Esophagus muscularis mucosa (tissue), 4 donors: ENCODE results near the gene ARMC10. TPM values are rescaled to one million over a fixed set of nuclear protein-coding genes. Genes with fewer than 3 reads are reported as not detected.

Source experiments
- DNase-seq: peaks from one replicate; pipeline ENCODE4 v3.0.0-alpha.2; 2017; ENCODE audit errors: extremely low spot score
- H3K27ac ChIP-seq, 4 donors: fragments of 200-600 bp; sonication (generic); replicated peaks in 1 of 4; 1 replicate in 3 of 4; 2 replicates in 1 of 4; pipeline ENCODE4 v1.5.1; 2016 to 2019; ENCODE audit warnings: mild to moderate bottlenecking in 1 of 4
- H3K27me3 ChIP-seq, 4 donors: fragments of 200-600 bp; sonication (generic); one replicate each; pipeline versions ENCODE4 v1.5.1 to v1.6.0; 2016 to 2019
- H3K36me3 ChIP-seq, 4 donors: fragments of 200-600 bp; sonication (generic); one replicate each; pipeline ENCODE4 v1.5.1; 2016 to 2019
- H3K4me1 ChIP-seq, 4 donors: fragments of 200-600 bp; sonication (generic); one replicate each; pipeline ENCODE4 v1.5.1; 2016 to 2019
- H3K4me3 ChIP-seq, 4 donors: fragments of 200-600 bp; sonication (generic); 1 replicate in 2 of 4; 2 replicates in 2 of 4; pipeline ENCODE4 v1.5.1; 2016 to 2019; ENCODE audit warnings: mild to moderate bottlenecking in 4 of 4, moderate library complexity in 1 of 4
- H3K9me3 ChIP-seq, 4 donors: fragments of 200-600 bp; sonication (generic); 1 replicate in 3 of 4; 2 replicates in 1 of 4; pipeline ENCODE4 v1.5.1; 2016 to 2019
- CTCF ChIP-seq, 3 experiments: fragments of 200-600 bp in 2 of 3; fragments of 450-650 bp in 1 of 3; sonication (generic) in 2 of 3; IDR thresholded peaks; one replicate each; pipeline ENCODE4 v1.5.1; 2017 to 2019; ENCODE audit warnings: antibody characterized with exemption in 3 of 3, mild to moderate bottlenecking in 2 of 3, moderate library complexity in 1 of 3
- EP300 ChIP-seq: sonication (generic); formaldehyde crosslinking; IDR thresholded peaks from one replicate; pipeline ENCODE4 v1.6.1; 2017; ENCODE audit warnings: antibody characterized with exemption
- POLR2A ChIP-seq: fragments of 450-650 bp; IDR thresholded peaks from one replicate; pipeline ENCODE4 v1.6.1; 2017; ENCODE audit warnings: antibody characterized with exemption, moderate library complexity, mild to moderate bottlenecking, low read depth
- POLR2AphosphoS5 ChIP-seq, 2 donors: sonication (generic); formaldehyde crosslinking; IDR thresholded peaks; one replicate each; pipeline ENCODE4 v1.6.1; 2017; ENCODE audit warnings: antibody characterized with exemption in 2 of 2
- WGBS: methylation state at CpG from one replicate; pipeline ENCODE4 v1.1.5; 2018; 5-methylcytosine and 5-hydroxymethylcytosine counted together
- intact Hi-C: fragments of 100-400 bp; cut with DNase I; formaldehyde crosslinking; loops from one replicate; pipeline ENCODE4 v1.15.1; 2023
- total RNA-seq, 4 donors: library from RNA; depleted of rRNA; stranded (reverse); fragments of >200 nt; gene quantifications; one replicate each; pipeline versions ENCODE4 v1.1.0 to v1.2.1, GENCODE V29; 2016

The ARMC10 gene
- total RNA-seq, 4 donors from 2014 or later = 28.8 to 41.2 (median 37.2) TPM

GRCh38 chr7:103120362-103120761 is 45.4 kb downstream of the ARMC10 start:
- peaks cover 0 to 8% (median 0%) of the 10 kb centered on the region in 4 donors for H3K4me1 ChIP-seq
- TF ChIP-seq POLR2AphosphoS5 (IDR thresholded peaks at IDR 0.05) = no peak
- no peak for TF ChIP-seq CTCF (IDR thresholded peaks at IDR 0.05)
- no peak for TF ChIP-seq POLR2A
- TF ChIP-seq EP300 = no peak
- H3K27me3 ChIP-seq = no peaks in the 10 kb centered on the region
- no peak overlapping the region for H3K27ac ChIP-seq
- H3K9me3 ChIP-seq = no peaks in the 10 kb centered on the region
- intact Hi-C loops = no loop called here
- DNase-seq = no peak
- 64% methylated on average over 1 of the region's 1 CpG for WGBS
- H3K4me3 ChIP-seq = no peak overlapping the region
- H3K36me3 ChIP-seq = peaks cover 0 to 21% (median 18%) of the 10 kb centered on the region in 4 donors

GRCh38 chr7:103121641-103122040 is 46.7 kb downstream of the ARMC10 start:
- Histone ChIP-seq H3K4me1 (peaks cover 0 to 8% (median 0%) of the 10 kb centered on the region in 4 donors), H3K27me3 (no peaks in the 10 kb centered on the region), H3K9me3 (no peaks in the 10 kb centered on the region), H3K36me3 (peaks cover 0 to 32% (median 23%) of the 10 kb centered on the region in 4 donors), H3K4me3 (no peak overlapping the region), H3K27ac (no peak overlapping the region)
- intact Hi-C loops = no loop called here
- DNase-seq = no peak
- TF ChIP-seq POLR2AphosphoS5 (IDR thresholded peaks at IDR 0.05) = no peak
- TF ChIP-seq EP300 = no peak

- no peak for DNase-seq
- no peak overlapping the region for H3K27ac ChIP-seq
- H3K4me1 ChIP-seq = peaks cover 0 to 8% (median 0%) of the 10 kb centered on the region in 4 donors
- H3K9me3 ChIP-seq = no peaks in the 10 kb centered on the region
- intact Hi-C loops = no loop called here
- TF ChIP-seq CTCF (IDR thresholded peaks at IDR 0.05) (no peak), POLR2A (no peak), POLR2AphosphoS5 (IDR thresholded peaks at IDR 0.05) (no peak), EP300 (no peak)
- peaks cover 0 to 50% (median 32%) of the 10 kb centered on the region in 4 donors for H3K36me3 ChIP-seq
- WGBS = 60% methylated on average over 3 of the region's 3 CpGs
- no peaks in the 10 kb centered on the region for H3K27me3 ChIP-seq
- no peak overlapping the region for H3K4me3 ChIP-seq
These were observed 48.6 kb downstream of the ARMC10 start for GRCh38 chr7:103123529-103123928.

GRCh38 chr7:103124429-103124979 is 49.6 kb downstream of the ARMC10 start:
- H3K9me3 ChIP-seq = no peaks in the 10 kb centered on the region
- H3K27me3 ChIP-seq = no peaks in the 10 kb centered on the region
- H3K4me3 ChIP-seq = no peak overlapping the region
- peaks cover 0 to 51% (median 32%) of the 10 kb centered on the region in 4 donors for H3K36me3 ChIP-seq
- H3K4me1 ChIP-seq = peaks cover 0 to 8% (median 1%) of the 10 kb centered on the region in 4 donors
- WGBS = 76% methylated on average over 6 of the region's 6 CpGs
- no peak overlapping the region for H3K27ac ChIP-seq
- intact Hi-C loops = no loop called here
- no peak for TF ChIP-seq EP300
- DNase-seq = no peak

GRCh38 chr7:103127006-103127405 is 52.1 kb downstream of the ARMC10 start:
- H3K4me3 ChIP-seq = no peak overlapping the region
- intact Hi-C loops = no loop called here
- peaks cover 0 to 12% (median 4%) of the 10 kb centered on the region in 4 donors for H3K4me1 ChIP-seq
- DNase-seq = no peak
- no peaks in the 10 kb centered on the region for H3K9me3 ChIP-seq
- no peak for TF ChIP-seq POLR2A
- TF ChIP-seq EP300 = no peak
- no peak for TF ChIP-seq CTCF (IDR thresholded peaks at IDR 0.05)
- H3K27ac ChIP-seq = no peak overlapping the region
- WGBS = 81% methylated on average over 2 of the region's 2 CpGs
- H3K27me3 ChIP-seq = no peaks in the 10 kb centered on the region
- H3K36me3 ChIP-seq = peaks cover 0 to 39% (median 22%) of the 10 kb centered on the region in 4 donors
